ENCODE results near the gene PAPPA2. TPM values are rescaled to one million over a fixed set of nuclear protein-coding genes. Genes with fewer than 3 reads are reported as not detected.

Gene PAPPA2
- total RNA-seq, 1 experiment from 2014 or later = not detected

DNA sequence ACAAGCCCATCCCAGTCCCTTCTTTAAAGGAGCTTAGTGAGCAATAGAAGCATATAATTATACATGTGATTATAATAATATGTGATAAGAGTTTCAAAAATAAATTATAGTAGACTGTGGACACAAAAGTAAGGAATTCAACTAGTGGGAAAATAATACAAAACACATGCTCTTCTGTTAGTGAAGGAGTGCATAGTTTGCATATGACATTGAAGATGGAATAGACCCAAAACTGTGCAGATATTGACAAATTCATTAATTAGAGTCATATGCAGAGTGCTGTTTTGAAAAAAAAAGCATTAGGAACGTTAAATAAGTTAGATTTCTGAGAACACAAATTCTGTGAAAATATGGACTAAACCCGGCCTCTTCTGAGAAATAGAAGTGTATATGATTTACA, 422.8 kb downstream of the PAPPA2 start:
- H3F3A ChIP-seq (ENCODE audit: low read length, unreplicated experiment) = no peaks in the 10 kb centered on the region
- no peaks in the 10 kb centered on the region for H3K36me3 ChIP-seq (ENCODE audit: low read depth, low read length)
- intact Hi-C loops (cut with micrococcal nuclease) = no loop called here
- H2AFZ ChIP-seq (ENCODE audit: low read length) = no peak overlapping the region
- H3K79me2 ChIP-seq (ENCODE audit: low read length) = no peaks in the 10 kb centered on the region
- H3K4me2 ChIP-seq (ENCODE audit: low read length) = no peak overlapping the region
- TF ChIP-seq, protein P1, sequence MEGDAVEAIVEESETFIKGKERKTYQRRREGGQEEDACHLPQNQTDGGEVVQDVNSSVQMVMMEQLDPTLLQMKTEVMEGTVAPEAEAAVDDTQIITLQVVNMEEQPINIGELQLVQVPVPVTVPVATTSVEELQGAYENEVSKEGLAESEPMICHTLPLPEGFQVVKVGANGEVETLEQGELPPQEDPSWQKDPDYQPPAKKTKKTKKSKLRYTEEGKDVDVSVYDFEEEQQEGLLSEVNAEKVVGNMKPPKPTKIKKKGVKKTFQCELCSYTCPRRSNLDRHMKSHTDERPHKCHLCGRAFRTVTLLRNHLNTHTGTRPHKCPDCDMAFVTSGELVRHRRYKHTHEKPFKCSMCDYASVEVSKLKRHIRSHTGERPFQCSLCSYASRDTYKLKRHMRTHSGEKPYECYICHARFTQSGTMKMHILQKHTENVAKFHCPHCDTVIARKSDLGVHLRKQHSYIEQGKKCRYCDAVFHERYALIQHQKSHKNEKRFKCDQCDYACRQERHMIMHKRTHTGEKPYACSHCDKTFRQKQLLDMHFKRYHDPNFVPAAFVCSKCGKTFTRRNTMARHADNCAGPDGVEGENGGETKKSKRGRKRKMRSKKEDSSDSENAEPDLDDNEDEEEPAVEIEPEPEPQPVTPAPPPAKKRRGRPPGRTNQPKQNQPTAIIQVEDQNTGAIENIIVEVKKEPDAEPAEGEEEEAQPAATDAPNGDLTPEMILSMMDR (conservative IDR thresholded peaks at IDR 0.05; ENCODE audit: low read depth, low read length) = no peak
- no peak for TF ChIP-seq EZH2phosphoT487 (IDR thresholded peaks at IDR 0.05; ENCODE audit: borderline replicate concordance, low read length)
- no peak for TF ChIP-seq EZH2 (IDR thresholded peaks at IDR 0.05; ENCODE audit: low read length, unreplicated experiment)
- H3K27me3 ChIP-seq (ENCODE audit: low read length) = no peaks in the 10 kb centered on the region
- no peak overlapping the region for H3K27ac ChIP-seq (ENCODE audit: low read length)
- H4K20me1 ChIP-seq (ENCODE audit: low read length) = no peaks in the 10 kb centered on the region
- H3K9ac ChIP-seq (ENCODE audit: low read length) = no peak overlapping the region
- BruUV-seq (replicated peaks) = no TSS peak
- ATAC-seq = no peak
- no peak overlapping the region for H3K4me3 ChIP-seq (ENCODE audit: low read length)
- POLR2A ChIA-PET (ENCODE audit: unreplicated experiment) = no interaction called here
- DNase-seq = no peak
- H3K9me2 ChIP-seq (replicated peaks; ENCODE audit: low read length) = no peaks in the 10 kb centered on the region
- no peaks in the 10 kb centered on the region for H3K9me3 ChIP-seq (ENCODE audit: low read length)
- H3K4me1 ChIP-seq (ENCODE audit: insufficient read depth, low read length) = no peaks in the 10 kb centered on the region
- CTCF ChIA-PET = no interaction called here

DNA sequence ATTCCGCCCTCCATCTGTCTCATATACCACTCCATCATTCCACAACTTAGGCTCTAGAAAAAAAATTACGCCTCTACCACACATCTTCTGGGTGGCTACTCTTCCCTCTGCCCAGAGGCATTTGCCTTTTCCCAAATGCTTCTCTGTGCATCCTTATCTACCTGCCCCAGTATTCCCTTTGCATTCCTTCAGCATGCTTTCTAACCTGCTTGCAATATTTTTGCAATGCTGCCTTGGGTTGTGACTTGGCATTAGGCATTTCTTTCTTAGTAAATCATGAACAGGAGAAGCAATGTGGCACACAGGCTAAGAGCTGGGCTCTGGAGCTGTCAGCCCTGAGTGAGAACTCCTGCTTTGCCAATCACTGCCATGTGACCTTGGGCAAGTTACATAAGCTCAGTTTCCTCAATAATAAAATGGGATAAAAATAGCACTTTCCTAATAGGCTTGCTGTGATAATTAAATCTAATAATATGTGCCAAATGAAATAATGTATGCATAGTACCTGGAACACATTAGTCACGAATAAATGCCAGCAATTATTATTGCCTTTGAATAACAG, 425.6 kb downstream of the PAPPA2 start:
- DNase-seq = no peak
- Histone ChIP-seq H3K9me3 (ENCODE audit: low read length) (no peaks in the 10 kb centered on the region), H3K4me2 (ENCODE audit: low read length) (no peak overlapping the region), H2AFZ (ENCODE audit: low read length) (no peak overlapping the region), H3K9me2 (replicated peaks; ENCODE audit: low read length) (no peaks in the 10 kb centered on the region), H3K79me2 (ENCODE audit: low read length) (no peaks in the 10 kb centered on the region), H3K27ac (ENCODE audit: low read length) (no peak overlapping the region), H3K4me3 (ENCODE audit: low read length) (no peak overlapping the region), H3K27me3 (ENCODE audit: low read length) (peaks cover 15% of the 10 kb centered on the region), H3F3A (ENCODE audit: low read length, unreplicated experiment) (no peaks in the 10 kb centered on the region), H3K4me1 (ENCODE audit: insufficient read depth, low read length) (no peaks in the 10 kb centered on the region), H4K20me1 (ENCODE audit: low read length) (no peaks in the 10 kb centered on the region), H3K36me3 (ENCODE audit: low read depth, low read length) (no peaks in the 10 kb centered on the region), H3K9ac (ENCODE audit: low read length) (no peak overlapping the region)
- ChIA-PET CTCF (no interaction called here), POLR2A (ENCODE audit: unreplicated experiment) (no interaction called here)
- BruUV-seq (replicated peaks) = no TSS peak
- intact Hi-C loops (cut with micrococcal nuclease) = no loop called here
- ATAC-seq = no peak
- TF ChIP-seq, protein P1 (conservative IDR thresholded peaks at IDR 0.05; ENCODE audit: low read depth, low read length) = no peak
- no peak for TF ChIP-seq EZH2phosphoT487 (IDR thresholded peaks at IDR 0.05; ENCODE audit: borderline replicate concordance, low read length)
- no peak for TF ChIP-seq EZH2 (IDR thresholded peaks at IDR 0.05; ENCODE audit: low read length, unreplicated experiment)

DNA sequence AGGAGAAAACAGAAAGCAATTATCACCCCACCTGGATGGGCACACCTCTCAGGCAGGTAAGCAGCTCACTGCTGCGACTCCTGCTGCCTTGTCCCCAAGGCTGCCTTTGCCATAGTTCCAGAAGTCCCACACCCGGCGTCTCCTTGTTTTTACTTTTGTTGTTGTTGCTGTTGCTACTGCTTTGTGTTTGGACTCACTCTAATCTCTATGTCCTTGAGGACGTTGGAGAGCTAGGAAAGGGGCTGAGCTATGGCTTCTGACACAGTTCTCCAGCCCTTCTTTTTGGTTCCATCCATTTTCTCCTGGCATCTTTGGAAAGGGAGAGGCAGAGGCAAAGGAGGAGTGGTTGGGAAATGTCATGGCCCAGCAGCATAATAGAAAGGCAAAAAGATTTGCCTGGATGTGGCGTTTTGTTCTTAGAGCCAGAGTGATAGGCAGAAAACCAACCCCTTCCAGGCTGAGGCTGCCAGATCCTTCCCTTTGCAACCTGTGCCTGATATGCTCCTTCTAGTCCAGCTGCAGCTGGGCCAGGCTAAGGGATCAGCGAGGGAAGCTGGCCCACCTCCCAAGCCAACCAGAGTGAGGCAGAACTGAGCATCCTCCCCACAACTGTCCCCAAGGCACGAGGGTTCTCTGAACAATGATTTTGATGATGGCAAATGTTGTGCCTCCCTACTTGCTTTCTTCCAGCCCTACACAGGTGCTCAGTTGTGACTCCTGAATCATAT, 430.8 kb downstream of the PAPPA2 start:
- TF ChIP-seq EZH2phosphoT487 (IDR thresholded peaks at IDR 0.05; ENCODE audit: borderline replicate concordance, low read length) (no peak), EZH2 (IDR thresholded peaks at IDR 0.05; ENCODE audit: low read length, unreplicated experiment) (no peak)
- TF ChIP-seq, protein P1 (conservative IDR thresholded peaks at IDR 0.05; ENCODE audit: low read depth, low read length) = no peak
- ATAC-seq = no peak
- no peaks in the 10 kb centered on the region for H4K20me1 ChIP-seq (ENCODE audit: low read length)
- H3K4me3 ChIP-seq (ENCODE audit: low read length) = no peak overlapping the region
- H3F3A ChIP-seq (ENCODE audit: low read length, unreplicated experiment) = no peaks in the 10 kb centered on the region
- no peak overlapping the region for H3K9ac ChIP-seq (ENCODE audit: low read length)
- intact Hi-C loops (cut with micrococcal nuclease) = no loop called here
- no peaks in the 10 kb centered on the region for H3K36me3 ChIP-seq (ENCODE audit: low read depth, low read length)
- H3K79me2 ChIP-seq (ENCODE audit: low read length) = no peaks in the 10 kb centered on the region
- H3K27me3 ChIP-seq (ENCODE audit: low read length) = peaks cover 37% of the 10 kb centered on the region
- H3K4me1 ChIP-seq (ENCODE audit: insufficient read depth, low read length) = no peaks in the 10 kb centered on the region
- H3K4me2 ChIP-seq (ENCODE audit: low read length) = no peak overlapping the region
- BruUV-seq (replicated peaks) = no TSS peak
- no peaks in the 10 kb centered on the region for H3K9me2 ChIP-seq (replicated peaks; ENCODE audit: low read length)
- no peak for DNase-seq
- ChIA-PET CTCF (no interaction called here), POLR2A (ENCODE audit: unreplicated experiment) (no interaction called here)
- no peaks in the 10 kb centered on the region for H3K9me3 ChIP-seq (ENCODE audit: low read length)
- H3K27ac ChIP-seq (ENCODE audit: low read length) = no peak overlapping the region
- H2AFZ ChIP-seq (ENCODE audit: low read length) = no peak overlapping the region
